GM12878 (cell line): Measurements from ENCODE around the gene SNAI3. TPM values are rescaled to one million over a fixed set of nuclear protein-coding genes. Genes with fewer than 3 reads are reported as not detected.

Experiments used
- ATF7 ChIP-seq: fragments of 450-650 bp; IDR thresholded peaks from 2 replicates; pipeline ENCODE4 v1.6.1; 2016; ENCODE audit warnings: low read depth, mild to moderate bottlenecking
- CREM ChIP-seq: IDR thresholded peaks from 2 replicates; pipeline ENCODE4 v1.6.1; 2014; ENCODE audit warnings: antibody characterized with exemption, low read depth
- EED ChIP-seq: sonication (generic); IDR thresholded peaks from 2 replicates; pipeline ENCODE4 v1.6.1; 2016; ENCODE audit warnings: antibody characterized with exemption, low read depth
- GABPA ChIP-seq: IDR thresholded peaks from 2 replicates; pipeline ENCODE4 v1.6.1; 2014; ENCODE audit warnings: antibody characterized with exemption, low read depth, mild to moderate bottlenecking, inconsistent platforms
- MTA2 ChIP-seq: fragments of 450-650 bp; IDR thresholded peaks from 2 replicates; pipeline ENCODE4 v1.6.1; 2016; ENCODE audit warnings: low read depth, mild to moderate bottlenecking, moderate library complexity
- NBN ChIP-seq: fragments of 450-650 bp; IDR thresholded peaks from 2 replicates; pipeline ENCODE4 v1.6.1; 2016
- PML ChIP-seq: IDR thresholded peaks from 2 replicates; pipeline ENCODE4 v1.6.1; 2012; ENCODE audit warnings: low read length, inconsistent platforms
- RCOR1 ChIP-seq: conservative IDR thresholded peaks from 2 replicates; pipeline ENCODE4 v1.6.1; 2012; ENCODE audit warnings: low read depth, low read length, improper control_type of control experiment
- SPI1 ChIP-seq: IDR thresholded peaks from 2 replicates; pipeline ENCODE4 v1.6.1; 2011; ENCODE audit warnings: low read depth, mild to moderate bottlenecking, low read length, moderate library complexity, borderline replicate concordance; ENCODE audit not compliant: insufficient read depth
- STAT1 ChIP-seq: fragments of 450-650 bp; conservative IDR thresholded peaks from 2 replicates; pipeline ENCODE4 v1.6.1; 2014; ENCODE audit warnings: antibody characterized with exemption, mild to moderate bottlenecking
- TCF12 ChIP-seq: IDR thresholded peaks from 2 replicates; pipeline ENCODE4 v1.6.1; 2011; ENCODE audit warnings: low read depth, mild to moderate bottlenecking, low read length
- TCF3 ChIP-seq: IDR thresholded peaks from 2 replicates; pipeline ENCODE4 v1.6.1; 2012; ENCODE audit warnings: low read depth, mild to moderate bottlenecking, low read length, borderline replicate concordance; ENCODE audit not compliant: insufficient read depth
- YY1 ChIP-seq: IDR thresholded peaks from 2 replicates; pipeline ENCODE4 v1.6.1; 2011; ENCODE audit warnings: low read depth, mild to moderate bottlenecking, low read length
- ZNF217 ChIP-seq: fragments of 450-650 bp; IDR thresholded peaks from 2 replicates; pipeline ENCODE4 v1.6.1; 2017; ENCODE audit warnings: antibody characterized with exemption, mild to moderate bottlenecking
- polyA plus RNA-seq, 11 experiments: library from polyadenylated mRNA; depleted of rRNA in 4 of 11; unstranded in 6 of 11; stranded (reverse) in 5 of 11; fragments of >200 nt; fragmentation: Nextera tagmentation in 4 of 11; fragmentation: Illumina TruSeq in 1 of 11; extraction: Ambion mirVana in 4 of 11; extraction: Trizol in 1 of 11; gene quantifications; 1 replicate in 1 of 11; 2 replicates in 10 of 11; pipeline versions ENCODE4 v1.2.1 to v1.2.3, GENCODE V29; 2011 to 2016; ENCODE audit warnings: inconsistent platforms in 2 of 11, missing spikeins in 2 of 11, low read depth in 1 of 11
- total RNA-seq, 4 experiments: library from RNA; depleted of rRNA in 3 of 4; stranded (reverse); fragments of >200 nt in 3 of 4; fragmentation: Illumina TruSeq in 1 of 4; extraction: Trizol in 1 of 4; gene quantifications; 2 replicates each; pipeline versions ENCODE4 v1.2.1 to v1.2.3, GENCODE V29; 2013 to 2021
- TF ChIP-seq, protein P1 (sequence below): IDR thresholded peaks from 2 replicates; pipeline ENCODE4 v1.6.1; 2012; ENCODE audit warnings: improper control_type of control experiment, low read depth, low read length; ENCODE audit not compliant: insufficient replicate concordance
- TF ChIP-seq, protein P2 (sequence below): fragments of 450-650 bp; IDR thresholded peaks from 2 replicates; pipeline ENCODE4 v1.6.1; 2017; ENCODE audit warnings: mild to moderate bottlenecking, moderate library complexity

The SNAI3 gene
- total and polyA plus RNA-seq, 10 of the 15 experiments (the other 5 are each of a cell fraction or from before 2014, with no cell fraction given) = 0.21 to 7.4 (median 3.0) TPM

DNA sequence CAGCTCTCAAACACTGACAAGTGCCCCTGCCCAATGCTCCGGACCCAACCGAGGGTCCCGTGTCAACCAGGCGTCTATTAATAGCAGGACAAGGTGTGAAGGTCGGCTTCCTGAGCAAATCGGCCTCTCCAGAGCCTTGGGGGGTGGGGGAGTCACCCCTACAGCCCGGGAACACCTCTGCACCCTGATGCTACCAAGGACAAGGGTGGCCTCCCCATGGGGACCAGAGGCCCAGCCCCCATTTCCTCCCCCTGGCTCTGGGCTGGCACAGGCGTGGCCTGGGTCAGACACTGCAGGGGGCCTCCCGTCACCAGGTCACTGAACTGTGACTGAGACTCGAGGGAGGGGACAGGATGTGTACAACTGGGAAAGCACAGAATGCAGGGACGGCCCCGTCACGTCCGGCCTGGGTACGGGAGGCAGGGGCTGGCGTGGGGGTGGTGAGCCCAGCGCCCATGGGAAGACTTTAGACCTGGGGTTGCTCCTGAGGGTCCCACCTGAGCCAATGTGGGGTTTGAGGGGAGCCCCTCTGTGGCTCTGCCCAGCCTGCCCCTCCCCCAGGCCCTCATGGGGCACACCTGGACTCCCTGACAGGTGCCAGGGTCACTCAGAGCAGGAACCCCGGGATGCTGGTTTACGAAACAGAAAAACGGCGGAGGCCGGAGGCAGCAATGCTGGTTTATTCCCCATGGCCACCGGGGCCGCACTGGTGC lies 34.9 kb downstream of the SNAI3 start (continued):
- TF ChIP-seq SPI1 (peak; percentile 59), CREM (peak; percentile 86), PML (peak; percentile 77), STAT1 (0 out of 2 replicates have a peak, but pooled peaks have one; percentile 75), TCF12 (peak; percentile 50), NBN (peak; percentile 86; the same call in 1 of the 2 replicates), ZNF217 (no peak), EED (peak; percentile 86), ATF7 (peak; percentile 71; the same call in 1 of the 2 replicates), GABPA (peak; percentile 85), YY1 (0 out of 2 replicates have a peak, but pooled peaks have one; percentile 6), TCF3 (peak; percentile 66), MTA2 (peak; percentile 72), RCOR1 (no peak)
- TF ChIP-seq, protein P1, sequence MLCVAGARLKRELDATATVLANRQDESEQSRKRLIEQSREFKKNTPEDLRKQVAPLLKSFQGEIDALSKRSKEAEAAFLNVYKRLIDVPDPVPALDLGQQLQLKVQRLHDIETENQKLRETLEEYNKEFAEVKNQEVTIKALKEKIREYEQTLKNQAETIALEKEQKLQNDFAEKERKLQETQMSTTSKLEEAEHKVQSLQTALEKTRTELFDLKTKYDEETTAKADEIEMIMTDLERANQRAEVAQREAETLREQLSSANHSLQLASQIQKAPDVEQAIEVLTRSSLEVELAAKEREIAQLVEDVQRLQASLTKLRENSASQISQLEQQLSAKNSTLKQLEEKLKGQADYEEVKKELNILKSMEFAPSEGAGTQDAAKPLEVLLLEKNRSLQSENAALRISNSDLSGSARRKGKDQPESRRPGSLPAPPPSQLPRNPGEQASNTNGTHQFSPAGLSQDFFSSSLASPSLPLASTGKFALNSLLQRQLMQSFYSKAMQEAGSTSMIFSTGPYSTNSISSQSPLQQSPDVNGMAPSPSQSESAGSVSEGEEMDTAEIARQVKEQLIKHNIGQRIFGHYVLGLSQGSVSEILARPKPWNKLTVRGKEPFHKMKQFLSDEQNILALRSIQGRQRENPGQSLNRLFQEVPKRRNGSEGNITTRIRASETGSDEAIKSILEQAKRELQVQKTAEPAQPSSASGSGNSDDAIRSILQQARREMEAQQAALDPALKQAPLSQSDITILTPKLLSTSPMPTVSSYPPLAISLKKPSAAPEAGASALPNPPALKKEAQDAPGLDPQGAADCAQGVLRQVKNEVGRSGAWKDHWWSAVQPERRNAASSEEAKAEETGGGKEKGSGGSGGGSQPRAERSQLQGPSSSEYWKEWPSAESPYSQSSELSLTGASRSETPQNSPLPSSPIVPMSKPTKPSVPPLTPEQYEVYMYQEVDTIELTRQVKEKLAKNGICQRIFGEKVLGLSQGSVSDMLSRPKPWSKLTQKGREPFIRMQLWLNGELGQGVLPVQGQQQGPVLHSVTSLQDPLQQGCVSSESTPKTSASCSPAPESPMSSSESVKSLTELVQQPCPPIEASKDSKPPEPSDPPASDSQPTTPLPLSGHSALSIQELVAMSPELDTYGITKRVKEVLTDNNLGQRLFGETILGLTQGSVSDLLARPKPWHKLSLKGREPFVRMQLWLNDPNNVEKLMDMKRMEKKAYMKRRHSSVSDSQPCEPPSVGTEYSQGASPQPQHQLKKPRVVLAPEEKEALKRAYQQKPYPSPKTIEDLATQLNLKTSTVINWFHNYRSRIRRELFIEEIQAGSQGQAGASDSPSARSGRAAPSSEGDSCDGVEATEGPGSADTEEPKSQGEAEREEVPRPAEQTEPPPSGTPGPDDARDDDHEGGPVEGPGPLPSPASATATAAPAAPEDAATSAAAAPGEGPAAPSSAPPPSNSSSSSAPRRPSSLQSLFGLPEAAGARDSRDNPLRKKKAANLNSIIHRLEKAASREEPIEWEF = no peak
- TF ChIP-seq, protein P2, sequence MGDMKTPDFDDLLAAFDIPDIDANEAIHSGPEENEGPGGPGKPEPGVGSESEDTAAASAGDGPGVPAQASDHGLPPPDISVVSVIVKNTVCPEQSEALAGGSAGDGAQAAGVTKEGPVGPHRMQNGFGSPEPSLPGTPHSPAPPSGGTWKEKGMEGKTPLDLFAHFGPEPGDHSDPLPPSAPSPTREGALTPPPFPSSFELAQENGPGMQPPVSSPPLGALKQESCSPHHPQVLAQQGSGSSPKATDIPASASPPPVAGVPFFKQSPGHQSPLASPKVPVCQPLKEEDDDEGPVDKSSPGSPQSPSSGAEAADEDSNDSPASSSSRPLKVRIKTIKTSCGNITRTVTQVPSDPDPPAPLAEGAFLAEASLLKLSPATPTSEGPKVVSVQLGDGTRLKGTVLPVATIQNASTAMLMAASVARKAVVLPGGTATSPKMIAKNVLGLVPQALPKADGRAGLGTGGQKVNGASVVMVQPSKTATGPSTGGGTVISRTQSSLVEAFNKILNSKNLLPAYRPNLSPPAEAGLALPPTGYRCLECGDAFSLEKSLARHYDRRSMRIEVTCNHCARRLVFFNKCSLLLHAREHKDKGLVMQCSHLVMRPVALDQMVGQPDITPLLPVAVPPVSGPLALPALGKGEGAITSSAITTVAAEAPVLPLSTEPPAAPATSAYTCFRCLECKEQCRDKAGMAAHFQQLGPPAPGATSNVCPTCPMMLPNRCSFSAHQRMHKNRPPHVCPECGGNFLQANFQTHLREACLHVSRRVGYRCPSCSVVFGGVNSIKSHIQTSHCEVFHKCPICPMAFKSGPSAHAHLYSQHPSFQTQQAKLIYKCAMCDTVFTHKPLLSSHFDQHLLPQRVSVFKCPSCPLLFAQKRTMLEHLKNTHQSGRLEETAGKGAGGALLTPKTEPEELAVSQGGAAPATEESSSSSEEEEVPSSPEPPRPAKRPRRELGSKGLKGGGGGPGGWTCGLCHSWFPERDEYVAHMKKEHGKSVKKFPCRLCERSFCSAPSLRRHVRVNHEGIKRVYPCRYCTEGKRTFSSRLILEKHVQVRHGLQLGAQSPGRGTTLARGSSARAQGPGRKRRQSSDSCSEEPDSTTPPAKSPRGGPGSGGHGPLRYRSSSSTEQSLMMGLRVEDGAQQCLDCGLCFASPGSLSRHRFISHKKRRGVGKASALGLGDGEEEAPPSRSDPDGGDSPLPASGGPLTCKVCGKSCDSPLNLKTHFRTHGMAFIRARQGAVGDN = peak; percentile 78
